Fibroblast of lung (primary cell): Measurements from ENCODE around the gene LARP4B. TPM values are rescaled to one million over a fixed set of nuclear protein-coding genes. Genes with fewer than 3 reads are reported as not detected.

Experiments
- DNase-seq, 2 donors: peaks; one replicate each; pipeline versions ENCODE4 v3.0.0 to v3.0.0-alpha.2; 2010; ENCODE audit warnings: low read depth in 2 of 2
- H2AFZ ChIP-seq: 2 replicates; pipeline ENCODE4 v1.5.1; 2012; ENCODE audit warnings: low read length, control low read depth, inconsistent platforms
- H3K27ac ChIP-seq: 2 replicates; pipeline ENCODE4 v1.5.1; 2011; ENCODE audit warnings: low read length, control low read depth; ENCODE audit not compliant: insufficient read depth
- H3K27me3 ChIP-seq: 2 replicates; pipeline ENCODE4 v1.5.1; 2011; ENCODE audit warnings: mild to moderate bottlenecking, low read length; ENCODE audit not compliant: control insufficient read depth, insufficient read depth
- H3K36me3 ChIP-seq: 2 replicates; pipeline ENCODE4 v1.5.1; 2011; ENCODE audit warnings: low read length; ENCODE audit not compliant: control insufficient read depth, insufficient read depth
- H3K4me1 ChIP-seq: 2 replicates; pipeline ENCODE4 v1.5.1; 2011; ENCODE audit warnings: low read length; ENCODE audit not compliant: control insufficient read depth, insufficient read depth; ENCODE audit errors: extremely low read depth
- H3K4me2 ChIP-seq: 2 replicates; pipeline ENCODE4 v1.5.1; 2011; ENCODE audit warnings: low read length, control low read depth; ENCODE audit not compliant: insufficient read depth; ENCODE audit errors: extremely low read depth
- H3K4me3 ChIP-seq, 4 experiments: fragments of 200-600 bp in 1 of 4; sonication (generic) in 1 of 4; replicated peaks in 1 of 4; 2 replicates each; pipeline ENCODE4 v1.5.1; 2011 to 2016; ENCODE audit warnings: low read length in 4 of 4, low read depth in 3 of 4, mild to moderate bottlenecking in 3 of 4, control low read depth in 2 of 4, inconsistent platforms in 1 of 4, mixed read lengths in 1 of 4; ENCODE audit not compliant: insufficient read depth in 1 of 4; ENCODE audit errors: control extremely low read depth in 1 of 4
- H3K79me2 ChIP-seq: 2 replicates; pipeline ENCODE4 v1.5.1; 2012; ENCODE audit warnings: mild to moderate bottlenecking, low read length, inconsistent platforms; ENCODE audit not compliant: control insufficient read depth, insufficient read depth
- H3K9ac ChIP-seq: 2 replicates; pipeline ENCODE4 v1.5.1; 2011; ENCODE audit warnings: mild to moderate bottlenecking, low read length, control low read depth; ENCODE audit not compliant: insufficient read depth
- H3K9me3 ChIP-seq: 2 replicates; pipeline ENCODE4 v1.5.1; 2012; ENCODE audit warnings: low read depth, low read length; ENCODE audit not compliant: control insufficient read depth, insufficient read depth
- H4K20me1 ChIP-seq: 2 replicates; pipeline ENCODE4 v1.5.1; 2011; ENCODE audit warnings: low read length; ENCODE audit not compliant: control insufficient read depth, insufficient read depth; ENCODE audit errors: extremely low read depth
- EZH2 ChIP-seq: IDR thresholded peaks from 2 replicates; pipeline ENCODE4 v1.5.1; 2012; ENCODE audit warnings: low read length, control low read depth, mild to moderate bottlenecking; ENCODE audit errors: missing control alignments
- polyA plus RNA-seq, 2 donors: library from polyadenylated mRNA; depleted of rRNA in 1 of 2; stranded (reverse) in 1 of 2; unstranded in 1 of 2; fragments of >200 nt; gene quantifications; 2 replicates each; pipeline ENCODE4 v1.2.1, GENCODE V29; 2011 to 2012; ENCODE audit warnings: missing spikeins in 1 of 2
- total RNA-seq: library from RNA; depleted of rRNA; stranded (reverse); fragments of >200 nt; gene quantifications from 2 replicates; pipeline ENCODE4 v1.2.1, GENCODE V29; 2014
- TF ChIP-seq, protein P1 (sequence below), 2 donors: IDR thresholded peaks in 1 of 2; conservative IDR thresholded peaks in 1 of 2; 1 replicate in 1 of 2; 2 replicates in 1 of 2; pipeline ENCODE4 v1.5.1; 2011 to 2012; ENCODE audit warnings: low read length in 2 of 2, control low read depth in 1 of 2, inconsistent platforms in 1 of 2, low read depth in 1 of 2, mild to moderate bottlenecking in 1 of 2

Gene LARP4B
- total and polyA plus RNA-seq, 2 donors (not counting 1 experiment from before 2014, with no cell fraction given) = 25.4 to 38.6 TPM

DNA sequence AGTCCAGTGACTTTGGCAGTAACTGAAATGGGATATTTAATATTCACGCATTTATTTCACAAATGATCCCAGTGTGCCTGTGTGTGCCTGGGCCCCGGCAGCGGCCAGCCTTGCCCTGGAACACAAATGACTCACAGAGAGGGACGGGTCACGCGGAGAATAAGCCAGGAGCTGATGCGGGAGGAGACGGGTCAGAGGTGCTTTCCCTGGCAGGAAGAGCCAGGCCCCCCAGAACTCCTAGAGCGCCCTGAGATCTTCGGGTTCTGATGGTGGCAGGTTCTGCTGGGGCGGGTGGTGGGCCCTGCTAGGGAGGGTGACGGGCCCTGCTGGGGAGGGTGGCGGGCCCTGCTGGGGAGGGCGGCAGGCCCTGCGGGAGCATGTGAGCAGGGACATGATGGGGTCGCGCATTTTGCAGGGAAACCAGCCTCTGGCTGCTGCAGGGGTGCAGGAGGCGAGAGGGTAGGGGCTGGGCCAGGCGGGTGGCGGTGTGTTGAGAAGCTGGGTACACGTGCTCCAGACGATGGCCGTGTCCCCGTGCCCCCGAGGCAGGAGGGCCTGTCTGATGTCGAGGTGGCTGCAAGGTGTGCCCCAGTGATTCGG is 157.8 kb downstream of the LARP4B start:
- Histone ChIP-seq H3K36me3 (no peaks in the 10 kb centered on the region), H3K79me2 (no peaks in the 10 kb centered on the region), H3K9me3 (no peaks in the 10 kb centered on the region), H3K4me1 (no peaks in the 10 kb centered on the region), H2AFZ (no peak overlapping the region), H3K4me3 (no peak overlapping the region), H3K27me3 (no peaks in the 10 kb centered on the region), H3K4me2 (no peak overlapping the region), H3K27ac (no peak overlapping the region), H3K9ac (no peak overlapping the region), H4K20me1 (no peaks in the 10 kb centered on the region)
- no peak for TF ChIP-seq EZH2
- TF ChIP-seq, protein P1, sequence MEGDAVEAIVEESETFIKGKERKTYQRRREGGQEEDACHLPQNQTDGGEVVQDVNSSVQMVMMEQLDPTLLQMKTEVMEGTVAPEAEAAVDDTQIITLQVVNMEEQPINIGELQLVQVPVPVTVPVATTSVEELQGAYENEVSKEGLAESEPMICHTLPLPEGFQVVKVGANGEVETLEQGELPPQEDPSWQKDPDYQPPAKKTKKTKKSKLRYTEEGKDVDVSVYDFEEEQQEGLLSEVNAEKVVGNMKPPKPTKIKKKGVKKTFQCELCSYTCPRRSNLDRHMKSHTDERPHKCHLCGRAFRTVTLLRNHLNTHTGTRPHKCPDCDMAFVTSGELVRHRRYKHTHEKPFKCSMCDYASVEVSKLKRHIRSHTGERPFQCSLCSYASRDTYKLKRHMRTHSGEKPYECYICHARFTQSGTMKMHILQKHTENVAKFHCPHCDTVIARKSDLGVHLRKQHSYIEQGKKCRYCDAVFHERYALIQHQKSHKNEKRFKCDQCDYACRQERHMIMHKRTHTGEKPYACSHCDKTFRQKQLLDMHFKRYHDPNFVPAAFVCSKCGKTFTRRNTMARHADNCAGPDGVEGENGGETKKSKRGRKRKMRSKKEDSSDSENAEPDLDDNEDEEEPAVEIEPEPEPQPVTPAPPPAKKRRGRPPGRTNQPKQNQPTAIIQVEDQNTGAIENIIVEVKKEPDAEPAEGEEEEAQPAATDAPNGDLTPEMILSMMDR (conservative IDR thresholded peaks at IDR 0.05 in 1 of 2, IDR thresholded peaks at IDR 0.05 in 1 of 2; ENCODE audit: low read depth in 1 of 2, low read length in 2 of 2) = no peak
- DNase-seq = no peak

DNA sequence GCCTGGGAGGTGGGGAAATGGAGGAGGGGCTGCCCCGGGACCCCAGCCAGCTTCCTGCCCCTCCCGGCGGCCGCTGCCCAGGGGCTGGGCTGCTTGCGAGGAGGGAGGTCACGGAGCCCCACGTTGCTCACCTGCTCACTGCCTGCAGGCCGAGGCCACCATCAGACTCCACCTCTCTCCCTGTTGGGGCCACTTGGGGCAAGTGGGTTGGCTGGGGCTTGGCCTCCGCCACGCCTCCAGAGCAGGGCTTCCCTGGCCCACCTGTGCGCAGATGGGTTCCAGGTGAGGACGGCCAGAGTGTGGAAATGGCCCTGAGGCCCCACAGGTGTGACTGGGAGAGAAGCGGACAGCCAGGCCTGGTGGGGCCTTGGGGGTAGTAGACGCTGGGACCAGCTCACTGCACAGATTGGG is 159.3 kb downstream of the LARP4B start:
- Histone ChIP-seq H3K9ac (no peak overlapping the region), H3K4me1 (no peaks in the 10 kb centered on the region), H3K4me3 (no peak overlapping the region), H3K4me2 (no peak overlapping the region), H3K79me2 (no peaks in the 10 kb centered on the region), H3K27ac (no peak overlapping the region), H4K20me1 (no peaks in the 10 kb centered on the region), H3K27me3 (no peaks in the 10 kb centered on the region), H3K9me3 (no peaks in the 10 kb centered on the region), H2AFZ (no peak overlapping the region), H3K36me3 (no peaks in the 10 kb centered on the region)
- TF ChIP-seq EZH2 = no peak
- TF ChIP-seq, protein P1 (conservative IDR thresholded peaks at IDR 0.05 in 1 of 2, IDR thresholded peaks at IDR 0.05 in 1 of 2; ENCODE audit: low read depth in 1 of 2, low read length in 2 of 2) = no peak
- DNase-seq = no peak

DNA sequence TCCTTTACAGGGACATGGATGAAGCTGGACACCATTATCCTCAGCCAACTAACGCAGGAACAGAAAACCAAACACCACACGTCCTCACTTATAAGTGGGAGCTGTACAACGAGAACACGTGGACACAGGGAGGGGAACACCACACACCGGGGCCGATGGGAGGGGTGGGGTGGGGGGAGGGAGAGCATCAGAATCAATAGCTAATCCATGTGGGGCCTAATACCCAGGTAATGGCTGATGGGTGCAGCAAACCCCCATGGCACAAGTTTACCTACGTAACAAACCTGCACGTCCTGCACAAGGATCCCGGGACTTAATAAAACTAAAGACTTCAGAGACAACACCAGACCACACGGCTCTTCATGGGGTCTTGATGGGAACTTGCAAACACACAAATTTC is 159.9 kb downstream of the LARP4B start:
- H3K27ac ChIP-seq = no peak overlapping the region
- H3K79me2 ChIP-seq = no peaks in the 10 kb centered on the region
- H2AFZ ChIP-seq = no peak overlapping the region
- no peaks in the 10 kb centered on the region for H3K9me3 ChIP-seq
- TF ChIP-seq EZH2 = no peak
- TF ChIP-seq, protein P1 (conservative IDR thresholded peaks at IDR 0.05 in 1 of 2, IDR thresholded peaks at IDR 0.05 in 1 of 2; ENCODE audit: low read depth in 1 of 2, low read length in 2 of 2) = no peak
- no peak overlapping the region for H3K4me2 ChIP-seq
- no peak overlapping the region for H3K4me3 ChIP-seq
- no peaks in the 10 kb centered on the region for H3K4me1 ChIP-seq
- no peaks in the 10 kb centered on the region for H3K27me3 ChIP-seq
- no peaks in the 10 kb centered on the region for H3K36me3 ChIP-seq
- H3K9ac ChIP-seq = no peak overlapping the region
- no peak for DNase-seq
- no peaks in the 10 kb centered on the region for H4K20me1 ChIP-seq
